ENCODE measurements around the gene ZSWIM5.
A peak's percentile ranks its signal among the peaks of the same experiment; 100 is the strongest.
"Not testable (repeated sequence)": the region's sequence is repeated elsewhere in the genome, so short reads cannot be mapped to it uniquely, and the experiment has no call there.

Gene ZSWIM5

GRCh38 chr1:45205910-45206721, at the start of gene ZSWIM5:
Gene ZSWIM5, minus strand, starts transcription at chr1:45206605. Its CDS starts 255 bp downstream, at chr1:45206350.
- peak; percentile 33 to 36 for DNase-seq (ENCODE audit: low read depth in 1 of 2, low spot score in 1 of 2)

DNA sequence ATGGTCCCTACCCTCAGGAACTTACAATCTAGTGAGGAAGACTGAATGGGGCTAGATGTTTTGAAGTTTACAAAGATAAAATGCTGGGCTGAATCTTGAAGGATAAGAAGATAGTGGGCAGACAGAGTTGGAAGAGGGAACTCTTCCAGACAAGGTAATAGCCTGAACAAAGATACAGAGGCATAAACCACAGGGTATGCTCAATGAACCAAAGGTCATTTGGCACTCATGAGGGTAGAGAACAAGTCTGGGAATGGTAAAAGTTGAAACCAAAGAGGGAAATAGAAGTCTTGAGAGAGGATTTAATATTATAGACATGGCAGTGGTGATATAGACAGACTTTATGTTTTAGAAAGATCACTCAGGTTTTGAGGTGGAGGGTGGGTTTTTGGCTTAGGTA, 48.1 kb upstream of the ZSWIM5 start:
- no peak for DNase-seq (ENCODE audit: low read depth in 1 of 2, low spot score in 1 of 2)

- DNase-seq (ENCODE audit: low read depth in 1 of 2, low spot score in 1 of 2): no peak
Measured at GRCh38 chr1:45250544-45250943, 44.1 kb upstream of the ZSWIM5 start.

DNA sequence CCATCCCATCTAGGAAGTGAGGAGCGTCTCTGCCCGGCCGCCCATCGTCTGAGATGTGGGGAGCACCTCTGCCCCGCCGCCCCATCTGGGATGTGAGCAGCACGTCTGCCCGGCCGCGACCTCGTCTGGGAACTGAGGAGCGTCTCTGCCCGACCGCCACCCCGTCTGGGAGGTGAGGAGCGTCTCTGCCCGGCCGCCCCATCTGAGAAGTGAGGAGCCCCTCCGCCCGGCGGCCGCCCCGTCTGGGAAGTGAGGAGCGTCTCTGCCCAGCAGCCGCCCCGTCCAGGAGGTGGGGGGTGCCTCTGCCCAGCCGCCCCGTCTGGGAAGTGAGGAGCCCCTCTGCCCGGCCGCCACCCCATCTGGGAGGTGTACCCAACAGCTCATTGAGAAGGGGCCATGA, 41.6 kb upstream of the ZSWIM5 start:
- DNase-seq (ENCODE audit: low read depth in 1 of 2, low spot score in 1 of 2): not testable (repeated sequence)

GRCh38 chr1:45246760-45247159, 40.4 kb upstream of the ZSWIM5 start:
- peak in 1 of 2 donors; percentile 14 for DNase-seq (ENCODE audit: low read depth in 1 of 2, low spot score in 1 of 2)

DNA sequence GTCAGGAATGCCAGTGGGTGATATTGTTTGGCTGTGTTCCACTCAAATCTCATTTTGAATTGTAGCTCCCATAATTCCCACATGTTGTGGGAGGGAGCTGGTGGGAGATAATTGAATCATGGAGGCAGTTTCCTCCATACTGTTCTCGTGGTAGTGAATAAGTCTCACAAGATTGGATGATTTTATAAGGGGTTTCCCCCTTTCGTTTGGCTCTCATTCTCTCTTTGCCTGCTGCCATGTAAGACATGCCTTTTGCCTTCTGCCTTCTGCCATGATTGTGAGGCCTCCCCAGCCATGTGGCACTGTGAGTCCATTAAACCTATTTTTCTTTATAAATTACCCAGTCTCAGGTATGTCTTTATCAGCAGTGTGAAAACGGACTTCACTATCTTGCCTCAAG, 40.0 kb upstream of the ZSWIM5 start:
- DNase-seq (ENCODE audit: low read depth in 1 of 2, low spot score in 1 of 2): peak in 1 of 2 donors; percentile 1

- DNase-seq (ENCODE audit: low read depth in 1 of 2, low spot score in 1 of 2): no peak
Measured at GRCh38 chr1:45244660-45245059, 38.3 kb upstream of the ZSWIM5 start.

DNA sequence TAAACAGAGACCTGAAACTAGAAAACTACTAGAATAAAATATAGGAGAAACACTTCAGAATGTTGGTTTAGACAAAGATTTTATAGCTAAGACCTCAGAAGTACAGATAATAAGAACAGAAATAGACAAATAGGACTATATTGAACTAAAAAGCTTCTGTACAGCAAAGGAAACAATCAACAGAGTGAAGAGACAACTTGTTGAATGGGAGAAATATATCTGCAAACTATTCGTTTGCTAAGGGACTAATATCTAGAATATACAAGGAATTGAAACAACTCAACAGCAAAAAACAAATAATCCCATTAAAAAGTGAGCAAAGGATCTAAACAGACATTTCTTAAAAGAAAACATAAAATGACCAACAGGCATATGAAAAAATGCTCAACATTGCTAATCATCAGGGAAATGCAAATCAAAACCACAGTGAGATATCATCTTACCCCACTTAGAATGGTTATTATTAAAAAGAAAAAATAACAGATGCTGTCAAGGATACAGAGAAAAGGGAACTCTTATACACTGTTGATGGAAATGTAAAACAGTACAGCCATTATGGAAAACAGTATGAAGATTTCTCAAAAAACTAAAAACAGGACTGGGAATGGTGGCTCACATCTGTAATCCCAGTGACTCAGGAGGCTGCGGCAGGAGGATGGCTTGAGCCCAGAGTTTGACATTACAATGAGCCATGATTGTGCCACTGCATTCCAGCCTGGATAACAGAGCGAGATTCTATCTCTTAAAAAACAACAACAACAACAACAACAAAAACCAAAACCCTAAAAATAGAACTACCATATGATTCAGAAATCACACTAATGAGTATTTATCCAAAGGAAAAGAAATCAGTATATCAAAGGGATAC, 37.3 kb upstream of the ZSWIM5 start:
- no peak for DNase-seq (ENCODE audit: low read depth in 1 of 2, low spot score in 1 of 2)

DNA sequence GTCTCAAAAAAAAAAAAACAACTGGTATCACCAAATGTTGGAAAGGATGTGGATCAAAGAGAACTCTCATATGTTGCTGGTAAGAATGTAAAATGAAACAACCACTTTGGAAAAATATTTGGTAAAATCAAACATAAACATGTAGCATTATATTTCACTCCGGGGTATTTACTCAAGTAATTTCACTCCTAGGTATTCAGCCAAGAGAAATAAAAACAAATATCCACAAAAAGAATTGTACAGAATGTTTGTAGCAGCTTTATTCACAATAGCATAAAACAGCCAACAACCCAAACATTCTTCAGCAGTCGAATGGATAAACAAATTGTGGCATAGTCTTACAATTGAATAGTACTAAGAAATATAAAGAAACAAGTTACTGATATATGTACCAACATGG, 32.4 kb upstream of the ZSWIM5 start:
- DNase-seq (ENCODE audit: low read depth in 1 of 2, low spot score in 1 of 2): no peak

DNA sequence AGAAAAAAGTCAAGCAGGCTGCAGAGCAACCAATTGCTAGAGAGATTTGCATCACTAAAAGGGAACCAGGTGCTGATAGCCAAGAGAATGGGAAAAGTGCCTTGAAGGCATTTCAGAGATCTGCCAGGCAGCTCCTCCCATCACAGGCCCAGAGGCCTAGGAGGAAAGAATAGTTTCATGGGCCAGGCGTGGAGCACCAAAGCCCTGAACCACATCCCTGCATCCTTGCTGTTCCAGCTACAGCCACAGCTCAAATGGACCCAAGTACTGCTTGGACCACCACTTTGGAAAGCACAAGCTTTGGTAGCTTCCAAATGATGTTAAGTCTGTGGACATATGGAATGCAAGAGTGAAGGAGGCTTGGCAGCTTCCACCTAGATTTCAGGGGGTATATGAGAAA, 29.7 kb upstream of the ZSWIM5 start:
- DNase-seq (ENCODE audit: low read depth in 1 of 2, low spot score in 1 of 2): no peak

DNA sequence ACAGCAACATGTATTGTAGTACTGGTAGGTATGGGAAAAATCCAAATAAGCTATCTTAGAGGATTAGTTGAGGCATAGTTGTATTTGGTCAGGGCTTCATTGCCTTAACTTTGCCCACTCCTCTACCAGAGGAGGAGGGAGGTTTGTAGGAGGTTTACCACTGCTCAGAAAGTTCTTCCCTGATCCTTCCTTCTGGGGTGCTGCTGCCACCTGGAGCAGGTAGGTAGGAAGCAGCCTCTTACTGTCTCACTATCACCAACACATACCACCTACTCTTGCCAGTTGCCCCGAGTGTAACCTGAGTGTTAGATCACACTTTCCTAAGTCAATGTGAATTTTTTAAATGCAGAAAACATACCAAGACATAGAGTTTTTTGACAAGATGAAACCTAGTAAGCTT, 24.1 kb upstream of the ZSWIM5 start:
- DNase-seq (ENCODE audit: low read depth in 1 of 2, low spot score in 1 of 2): no peak

GRCh38 chr1:45225598-45225997, 19.2 kb upstream of the ZSWIM5 start:
- no peak for DNase-seq (ENCODE audit: low read depth in 1 of 2, low spot score in 1 of 2)

DNA sequence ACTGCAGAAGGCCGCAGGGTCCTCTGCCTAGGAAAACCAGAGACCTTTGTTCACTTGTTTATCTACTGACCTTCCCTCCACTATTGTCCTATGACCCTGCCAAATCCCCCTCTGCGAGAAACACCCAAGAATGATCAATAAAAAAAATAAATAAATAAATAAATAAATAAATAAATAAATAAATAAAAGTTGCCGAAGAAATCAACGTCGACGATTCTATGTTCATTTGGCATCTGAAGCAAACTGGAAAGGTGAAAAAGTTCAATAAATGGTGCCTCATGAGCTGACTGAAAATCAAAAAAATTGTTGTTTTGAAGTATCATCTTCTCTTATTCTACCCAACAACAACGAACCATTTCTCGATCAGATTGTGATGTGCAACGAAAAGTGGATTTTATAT, 17.3 kb upstream of the ZSWIM5 start:
- not testable (repeated sequence) for DNase-seq (ENCODE audit: low read depth in 1 of 2, low spot score in 1 of 2)

DNA sequence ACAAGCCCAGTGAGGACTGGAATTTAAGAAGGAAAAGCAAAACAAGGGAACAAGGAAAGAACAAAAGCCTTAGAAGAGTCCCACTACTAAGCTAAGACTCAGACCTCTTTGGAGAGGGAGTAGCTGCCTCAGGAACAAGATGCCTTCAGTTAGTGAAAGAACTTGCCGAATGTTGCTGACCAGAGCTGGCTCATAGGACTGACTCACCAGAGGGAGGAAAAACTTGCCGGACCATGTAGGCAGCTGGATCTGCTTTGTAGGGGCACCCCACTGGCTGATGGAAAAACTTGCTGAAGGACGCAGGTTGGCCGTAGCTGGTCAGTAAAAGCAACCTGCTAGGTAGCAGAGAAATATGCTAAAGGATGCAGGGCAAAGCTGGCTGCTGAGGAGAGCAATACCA, 15.3 kb upstream of the ZSWIM5 start:
- no peak for DNase-seq (ENCODE audit: low read depth in 1 of 2, low spot score in 1 of 2)

GRCh38 chr1:45216861-45217260, 10.5 kb upstream of the ZSWIM5 start:
- no peak for DNase-seq (ENCODE audit: low read depth in 1 of 2, low spot score in 1 of 2)

GRCh38 chr1:45216200-45216541, 9.8 kb upstream of the ZSWIM5 start:
- DNase-seq (ENCODE audit: low read depth in 1 of 2, low spot score in 1 of 2): no peak

DNA sequence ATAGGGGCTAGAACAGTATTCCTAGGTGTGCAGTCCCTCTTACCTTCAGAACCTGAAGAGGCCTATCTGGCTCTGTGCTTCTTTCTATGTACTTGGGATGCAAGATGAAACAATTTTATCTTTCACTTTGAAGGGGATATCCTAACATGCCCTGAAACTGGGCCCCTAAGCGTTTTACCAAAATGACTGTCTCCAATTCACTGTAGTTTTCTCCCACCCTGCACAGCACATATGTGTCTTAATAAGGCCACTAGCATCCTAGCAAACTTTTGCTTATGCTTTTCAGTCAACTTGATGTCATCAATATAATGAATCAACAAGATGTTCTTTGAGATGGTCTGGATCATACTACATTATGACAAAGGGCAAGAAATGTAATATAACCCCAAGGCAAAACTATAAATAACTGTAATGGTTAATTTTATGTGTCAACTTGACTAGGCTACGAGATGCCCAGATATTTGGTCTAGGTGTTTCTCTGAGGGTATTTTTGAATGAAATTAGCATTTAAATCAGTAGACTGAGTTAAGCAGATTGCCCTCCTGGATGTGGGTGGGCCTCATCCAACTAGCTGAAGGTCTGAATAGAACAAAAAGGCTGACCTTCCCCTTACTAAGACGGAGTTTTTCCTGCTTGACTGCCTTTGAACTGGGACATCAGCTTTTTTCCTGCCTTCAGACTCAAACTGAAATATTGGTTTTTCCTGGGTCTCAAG, 9.2 kb upstream of the ZSWIM5 start:
- no peak for DNase-seq (ENCODE audit: low read depth in 1 of 2, low spot score in 1 of 2)

DNA sequence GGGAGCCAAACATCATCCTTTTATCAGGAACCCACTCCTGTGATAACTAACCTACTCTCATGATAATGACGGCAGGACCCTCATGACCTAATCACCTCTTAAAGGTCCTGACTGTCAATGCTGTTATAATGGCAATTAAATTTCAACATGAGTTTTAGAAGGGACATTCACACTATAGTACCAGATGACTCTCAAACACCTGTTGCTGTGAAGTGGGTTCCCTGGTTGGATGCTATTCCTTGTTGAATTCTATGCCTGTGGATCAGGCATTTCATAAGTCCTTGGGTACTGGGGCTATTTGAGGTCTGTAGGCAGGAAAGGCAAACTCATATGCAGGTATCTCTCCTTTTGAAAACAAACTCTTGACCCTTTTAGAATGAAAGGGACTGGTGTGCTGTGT, 7.5 kb upstream of the ZSWIM5 start:
- no peak for DNase-seq (ENCODE audit: low read depth in 1 of 2, low spot score in 1 of 2)

GRCh38 chr1:45211076-45211475, 4.7 kb upstream of the ZSWIM5 start:
- DNase-seq (ENCODE audit: low read depth in 1 of 2, low spot score in 1 of 2): no peak

GRCh38 chr1:45206808-45207623, 611 bp upstream of the ZSWIM5 start:
- no peak for DNase-seq (ENCODE audit: low read depth in 1 of 2, low spot score in 1 of 2)
